HPDE6-E6E7 (cell line): Measurements from ENCODE around the gene EFHD2.

Source experiments
- DNase-seq: peaks from one replicate; pipeline ENCODE4 v3.0.0; 2011; ENCODE audit warnings: missing footprints; ENCODE audit errors: extremely low spot score

EFHD2 gene

GRCh38 chr1:15476927-15477326 is 67.2 kb downstream of the EFHD2 start:
- DNase-seq = no peak

GRCh38 chr1:15477646-15478212 is 68.0 kb downstream of the EFHD2 start:
- DNase-seq = no peak
